Measurements from ENCODE around the gene MPC1L. TPM values are rescaled to one million over a fixed set of nuclear protein-coding genes. Genes with fewer than 3 reads are reported as not detected.

MPC1L gene
- total RNA-seq, 1 experiment from 2014 or later, result not detected

DNA sequence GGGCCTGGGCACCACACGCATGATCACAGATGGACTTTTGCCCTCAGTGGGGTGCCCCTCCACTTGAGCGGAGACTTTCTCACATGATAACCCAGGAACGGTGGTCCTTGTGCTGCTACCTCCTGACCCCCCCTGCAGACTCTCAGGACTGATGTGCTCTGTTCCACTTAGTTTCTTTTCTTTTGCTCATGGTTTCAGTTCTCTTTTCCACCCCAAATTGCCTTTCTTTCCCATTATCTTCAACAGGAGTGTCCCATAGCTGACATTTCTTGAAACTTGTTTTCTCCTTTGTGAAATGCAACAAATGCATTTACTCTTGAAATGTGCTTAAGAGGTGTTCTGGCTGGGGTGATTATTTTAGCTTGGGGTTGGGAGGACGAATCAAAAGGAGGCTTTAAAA, 9.0 kb downstream of the MPC1L start (continued):
- TF ChIP-seq ZBTB33 (IDR thresholded peaks at IDR 0.05; ENCODE audit: extremely low read depth, insufficient replicate concordance, low read length), result no peak

- ATAC-seq, result no peak
- DNase-seq (ENCODE audit: low read depth, low spot score), result no peak
- TF ChIP-seq, protein P1, sequence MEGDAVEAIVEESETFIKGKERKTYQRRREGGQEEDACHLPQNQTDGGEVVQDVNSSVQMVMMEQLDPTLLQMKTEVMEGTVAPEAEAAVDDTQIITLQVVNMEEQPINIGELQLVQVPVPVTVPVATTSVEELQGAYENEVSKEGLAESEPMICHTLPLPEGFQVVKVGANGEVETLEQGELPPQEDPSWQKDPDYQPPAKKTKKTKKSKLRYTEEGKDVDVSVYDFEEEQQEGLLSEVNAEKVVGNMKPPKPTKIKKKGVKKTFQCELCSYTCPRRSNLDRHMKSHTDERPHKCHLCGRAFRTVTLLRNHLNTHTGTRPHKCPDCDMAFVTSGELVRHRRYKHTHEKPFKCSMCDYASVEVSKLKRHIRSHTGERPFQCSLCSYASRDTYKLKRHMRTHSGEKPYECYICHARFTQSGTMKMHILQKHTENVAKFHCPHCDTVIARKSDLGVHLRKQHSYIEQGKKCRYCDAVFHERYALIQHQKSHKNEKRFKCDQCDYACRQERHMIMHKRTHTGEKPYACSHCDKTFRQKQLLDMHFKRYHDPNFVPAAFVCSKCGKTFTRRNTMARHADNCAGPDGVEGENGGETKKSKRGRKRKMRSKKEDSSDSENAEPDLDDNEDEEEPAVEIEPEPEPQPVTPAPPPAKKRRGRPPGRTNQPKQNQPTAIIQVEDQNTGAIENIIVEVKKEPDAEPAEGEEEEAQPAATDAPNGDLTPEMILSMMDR (IDR thresholded peaks at IDR 0.05 in 2 of 3, conservative IDR thresholded peaks at IDR 0.05 in 1 of 3; ENCODE audit: borderline replicate concordance in 1 of 3, insufficient read depth in 1 of 3, low read depth in 2 of 3, low read length in 2 of 3), result no peak
- TF ChIP-seq, protein P2, sequence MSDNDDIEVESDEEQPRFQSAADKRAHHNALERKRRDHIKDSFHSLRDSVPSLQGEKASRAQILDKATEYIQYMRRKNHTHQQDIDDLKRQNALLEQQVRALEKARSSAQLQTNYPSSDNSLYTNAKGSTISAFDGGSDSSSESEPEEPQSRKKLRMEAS (IDR thresholded peaks at IDR 0.05), result no peak
- TF ChIP-seq RAD21 (IDR thresholded peaks at IDR 0.05; ENCODE audit: low read depth) (no peak), ZBTB33 (IDR thresholded peaks at IDR 0.05; ENCODE audit: extremely low read depth, insufficient replicate concordance, low read length) (no peak), YY1 (IDR thresholded peaks at IDR 0.05; ENCODE audit: extremely low read depth, insufficient replicate concordance, low read depth, low read length) (no peak), ELF1 (IDR thresholded peaks at IDR 0.05; ENCODE audit: borderline replicate concordance, low read depth) (no peak), SIN3A (IDR thresholded peaks at IDR 0.05; ENCODE audit: low read depth) (no peak), TCF7L2 (IDR thresholded peaks at IDR 0.05; ENCODE audit: borderline replicate concordance, extremely low read depth, insufficient read depth, insufficient read length) (no peak), ATF3 (IDR thresholded peaks at IDR 0.05) (no peak), SRF (IDR thresholded peaks at IDR 0.05; ENCODE audit: low read depth) (no peak), ZNF274 (IDR thresholded peaks at IDR 0.05; ENCODE audit: low read depth, low read length) (no peak), POLR2AphosphoS5 (IDR thresholded peaks at IDR 0.05; ENCODE audit: low read depth, low read length) (no peak), EZH2 (IDR thresholded peaks at IDR 0.05) (no peak)
- TF ChIP-seq, protein P3, sequence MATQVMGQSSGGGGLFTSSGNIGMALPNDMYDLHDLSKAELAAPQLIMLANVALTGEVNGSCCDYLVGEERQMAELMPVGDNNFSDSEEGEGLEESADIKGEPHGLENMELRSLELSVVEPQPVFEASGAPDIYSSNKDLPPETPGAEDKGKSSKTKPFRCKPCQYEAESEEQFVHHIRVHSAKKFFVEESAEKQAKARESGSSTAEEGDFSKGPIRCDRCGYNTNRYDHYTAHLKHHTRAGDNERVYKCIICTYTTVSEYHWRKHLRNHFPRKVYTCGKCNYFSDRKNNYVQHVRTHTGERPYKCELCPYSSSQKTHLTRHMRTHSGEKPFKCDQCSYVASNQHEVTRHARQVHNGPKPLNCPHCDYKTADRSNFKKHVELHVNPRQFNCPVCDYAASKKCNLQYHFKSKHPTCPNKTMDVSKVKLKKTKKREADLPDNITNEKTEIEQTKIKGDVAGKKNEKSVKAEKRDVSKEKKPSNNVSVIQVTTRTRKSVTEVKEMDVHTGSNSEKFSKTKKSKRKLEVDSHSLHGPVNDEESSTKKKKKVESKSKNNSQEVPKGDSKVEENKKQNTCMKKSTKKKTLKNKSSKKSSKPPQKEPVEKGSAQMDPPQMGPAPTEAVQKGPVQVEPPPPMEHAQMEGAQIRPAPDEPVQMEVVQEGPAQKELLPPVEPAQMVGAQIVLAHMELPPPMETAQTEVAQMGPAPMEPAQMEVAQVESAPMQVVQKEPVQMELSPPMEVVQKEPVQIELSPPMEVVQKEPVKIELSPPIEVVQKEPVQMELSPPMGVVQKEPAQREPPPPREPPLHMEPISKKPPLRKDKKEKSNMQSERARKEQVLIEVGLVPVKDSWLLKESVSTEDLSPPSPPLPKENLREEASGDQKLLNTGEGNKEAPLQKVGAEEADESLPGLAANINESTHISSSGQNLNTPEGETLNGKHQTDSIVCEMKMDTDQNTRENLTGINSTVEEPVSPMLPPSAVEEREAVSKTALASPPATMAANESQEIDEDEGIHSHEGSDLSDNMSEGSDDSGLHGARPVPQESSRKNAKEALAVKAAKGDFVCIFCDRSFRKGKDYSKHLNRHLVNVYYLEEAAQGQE (IDR thresholded peaks at IDR 0.05; ENCODE audit: low read depth), result no peak
These were observed 14.5 kb downstream of the MPC1L start for GRCh38 chrX:40637687-40638086.

More at GRCh38 chrX:40637687-40638086, 14.5 kb downstream of the MPC1L start:
- H3K9me3 ChIP-seq (ENCODE audit: control insufficient read depth in 1 of 2, insufficient read depth in 1 of 2, low read depth in 1 of 2, low read length in 2 of 2), result no peaks in the 10 kb centered on the region
- intact Hi-C loops (cut with micrococcal nuclease), result no loop called here
- no peaks in the 10 kb centered on the region for H3K4me1 ChIP-seq (ENCODE audit: control insufficient read depth in 1 of 2, insufficient read depth in 2 of 2, low read length in 2 of 2)
- RAD21 ChIA-PET (ENCODE audit: low non-redundant PET in 1 of 2, low total read pairs in 2 of 2, uncharacterized antibody in 2 of 2, unreplicated experiment in 2 of 2), result no interaction called here
- peaks cover 6 to 11% of the 10 kb centered on the region in 2 experiments; a peak in 3 of 4 replicates for H3K36me3 ChIP-seq (ENCODE audit: control insufficient read depth in 1 of 2, insufficient read depth in 2 of 2, low read length in 2 of 2)
- CTCF ChIA-PET, result no interaction called here
- H2AFZ ChIP-seq (ENCODE audit: low read depth, low read length, poor library complexity, severe bottlenecking), result no peak overlapping the region
- no peaks in the 10 kb centered on the region; the same call in 1 of the 2 replicates for H3K79me2 ChIP-seq (ENCODE audit: insufficient read depth, low read length)
- no peaks in the 10 kb centered on the region for H3K9me2 ChIP-seq (ENCODE audit: insufficient read depth)
- POLR2A ChIA-PET, result no interaction called here
- H3K27ac ChIP-seq (ENCODE audit: low read depth, low read length), result no peak overlapping the region
- no peaks in the 10 kb centered on the region for H4K20me1 ChIP-seq (ENCODE audit: insufficient read depth)
- H3K9ac ChIP-seq (ENCODE audit: low read length), result no peak overlapping the region
- H3K4me3 ChIP-seq (replicated peaks in 1 of 2; ENCODE audit: low read depth in 1 of 2, low read length in 2 of 2), result no peak overlapping the region
- BruUV-seq (replicated peaks), result no TSS peak
- no peaks in the 10 kb centered on the region for H3K27me3 ChIP-seq (ENCODE audit: insufficient read depth, low read length)
- H3K4me2 ChIP-seq (ENCODE audit: low read length), result no peak overlapping the region
